Measurements from ENCODE around the gene PPP2R2D.

Gene PPP2R2D

GRCh38 chr10:131900350-131901152 lies at the start of gene PPP2R2D:
TSS of gene PPP2R2D (plus strand) at chr10:131901008. CDS start at chr10:131901149, 141 bp downstream.
- peak; percentile 76 for DNase-seq

- DNase-seq = no peak
Observed at GRCh38 chr10:131851346-131851745, 49.5 kb upstream of the PPP2R2D start.

GRCh38 chr10:131852176-131852822 lies 48.5 kb upstream of the PPP2R2D start:
- no peak for DNase-seq

DNA sequence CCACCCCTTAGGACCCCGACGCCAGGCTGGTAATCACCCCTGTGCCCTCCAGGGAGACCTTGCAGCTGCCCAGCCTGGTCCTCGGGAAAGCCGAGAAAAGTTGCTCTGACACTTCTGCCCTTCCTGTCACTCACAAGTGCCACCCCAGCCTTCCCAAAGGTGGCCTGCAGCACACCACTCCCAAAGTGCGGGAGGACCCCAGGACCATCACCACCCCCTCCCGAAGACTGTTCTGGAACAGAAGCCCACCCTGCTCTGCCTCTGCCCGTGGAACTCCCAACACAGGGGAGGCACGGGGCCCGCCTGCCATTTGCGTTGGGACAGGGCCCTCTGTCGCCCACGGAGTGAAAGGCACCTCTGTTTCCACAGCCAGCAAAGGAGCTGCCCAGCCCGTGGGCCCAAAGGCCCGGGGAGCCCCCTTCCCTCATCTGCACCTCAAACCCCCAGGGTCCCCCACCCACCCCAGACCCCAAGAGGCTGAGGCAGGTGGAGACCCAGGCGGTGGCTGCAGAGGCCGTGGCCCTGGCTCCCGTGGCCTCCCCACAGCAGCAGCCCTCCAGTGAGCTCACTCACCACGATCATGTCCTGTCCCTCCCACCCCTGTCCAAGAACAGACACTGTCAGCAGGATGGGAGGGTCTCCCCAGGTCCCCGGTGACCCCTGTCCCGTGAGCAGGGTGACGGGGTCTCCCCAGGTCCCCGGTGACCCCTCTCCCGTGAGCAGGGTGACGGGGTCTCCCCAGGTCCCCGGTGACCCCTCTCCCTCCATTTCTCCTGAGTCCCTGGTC lies 47.8 kb upstream of the PPP2R2D start:
- no peak for DNase-seq

GRCh38 chr10:131853610-131853964 lies 47.2 kb upstream of the PPP2R2D start:
- DNase-seq = no peak

DNA sequence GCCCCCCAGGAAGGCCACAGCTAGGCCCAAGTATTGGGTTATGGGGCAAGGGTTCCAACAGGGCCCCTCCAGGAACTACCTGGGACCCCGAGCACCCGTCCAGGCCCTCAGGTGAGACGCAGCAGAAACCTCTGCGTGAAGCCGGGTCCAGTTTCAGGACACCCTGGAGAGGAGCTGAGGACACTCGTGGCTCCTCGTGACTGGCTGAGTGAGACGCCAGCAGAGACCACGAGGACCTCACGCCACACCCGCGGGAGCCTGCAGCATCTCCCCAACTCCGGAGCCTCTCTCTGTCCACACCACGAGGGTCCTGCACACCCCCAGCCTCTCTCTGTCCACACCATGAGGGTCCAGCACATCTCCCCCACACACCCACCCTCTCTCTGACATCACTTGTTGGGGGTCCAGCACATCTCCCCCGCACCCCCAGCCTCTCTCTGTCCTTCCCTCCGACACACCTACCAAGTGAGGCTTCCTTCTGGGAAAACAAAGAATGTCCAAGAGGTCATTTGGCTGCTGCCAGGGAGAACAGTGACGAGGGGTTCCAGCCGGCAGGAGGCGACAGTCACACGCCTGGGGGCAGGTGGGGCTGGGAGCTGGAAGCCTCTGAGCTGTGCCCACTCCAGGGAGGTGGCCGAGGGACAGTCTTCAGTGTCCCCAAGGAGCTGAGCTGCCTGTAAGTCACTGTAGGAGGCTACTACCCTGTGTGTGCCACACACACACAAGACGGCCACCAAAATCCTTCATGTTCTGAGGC lies 46.1 kb upstream of the PPP2R2D start:
- no peak for DNase-seq

DNA sequence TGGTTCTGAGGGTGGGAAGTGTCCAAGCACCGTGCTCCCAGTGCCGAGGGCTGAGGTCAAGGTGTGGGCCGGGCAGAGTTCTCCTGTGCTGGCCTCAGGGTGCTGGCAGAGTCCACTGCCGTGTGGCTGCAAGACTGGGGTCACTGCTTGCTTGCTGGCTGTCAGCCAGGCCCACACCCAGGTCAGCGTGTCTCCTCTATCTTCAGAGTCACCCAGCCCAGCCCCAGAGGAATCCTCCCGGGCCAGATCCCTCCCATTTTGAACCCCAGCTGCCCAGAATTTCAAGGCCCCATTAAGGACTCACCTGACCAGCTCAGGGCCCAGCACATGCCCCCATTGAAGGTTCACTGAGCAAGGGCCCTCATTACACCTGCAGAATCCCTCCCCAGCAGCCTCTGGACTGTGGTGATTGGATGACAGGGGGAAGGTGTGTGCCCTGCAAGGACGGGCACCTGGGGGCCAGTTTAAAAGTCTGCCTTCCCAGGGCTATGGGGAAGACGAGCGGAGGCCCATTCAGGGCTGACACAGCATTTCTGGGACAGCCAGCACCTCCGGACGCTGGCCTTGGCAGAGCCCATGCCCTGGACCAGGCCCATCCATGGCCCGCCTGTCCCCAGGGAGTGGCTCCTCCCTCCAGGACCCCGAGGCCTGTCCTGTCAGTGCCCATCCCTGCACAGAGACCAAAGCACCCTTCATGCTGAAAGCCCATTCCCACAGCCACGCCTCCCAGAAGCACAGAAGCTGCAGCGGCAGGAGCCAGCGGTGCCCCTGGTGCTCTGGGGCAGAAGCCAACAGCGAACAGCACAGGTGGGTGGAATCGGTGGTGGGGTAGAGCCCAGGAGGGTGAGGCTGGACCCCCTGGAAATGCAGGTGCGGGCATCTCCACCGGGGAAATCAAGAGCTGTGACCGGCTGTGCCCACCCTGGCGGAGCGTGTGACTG lies 45.1 kb upstream of the PPP2R2D start:
- no peak for DNase-seq

GRCh38 chr10:131856441-131857094 lies 44.2 kb upstream of the PPP2R2D start:
- DNase-seq = no peak

- no peak for DNase-seq
Observed at GRCh38 chr10:131857156-131858117, 43.4 kb upstream of the PPP2R2D start.

DNA sequence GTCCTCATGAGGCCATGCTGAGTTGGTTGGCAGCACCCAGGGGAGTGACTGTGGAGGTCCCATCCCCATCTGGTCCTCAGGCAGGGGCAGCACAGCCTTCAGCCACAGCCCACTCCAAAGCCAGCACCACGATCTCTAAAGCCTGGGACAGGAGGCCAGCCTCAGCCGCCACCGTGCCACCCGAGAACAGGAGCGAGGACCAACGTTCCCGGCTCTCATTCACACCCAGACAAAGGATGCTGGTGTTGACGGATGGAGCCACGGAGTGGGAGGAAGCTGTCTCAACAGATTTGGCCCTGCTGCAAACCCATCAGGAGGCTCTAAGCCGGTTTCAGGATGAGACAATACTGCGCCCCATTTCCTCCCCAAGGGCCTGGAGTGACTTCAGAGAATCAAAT lies 42.7 kb upstream of the PPP2R2D start:
- DNase-seq = no peak

- no peak for DNase-seq
Observed at GRCh38 chr10:131858583-131859340, 42.0 kb upstream of the PPP2R2D start.

GRCh38 chr10:131859341-131860020 lies 41.3 kb upstream of the PPP2R2D start:
- DNase-seq = no peak

- DNase-seq = no peak
Observed at GRCh38 chr10:131860311-131860710, 40.5 kb upstream of the PPP2R2D start.

DNA sequence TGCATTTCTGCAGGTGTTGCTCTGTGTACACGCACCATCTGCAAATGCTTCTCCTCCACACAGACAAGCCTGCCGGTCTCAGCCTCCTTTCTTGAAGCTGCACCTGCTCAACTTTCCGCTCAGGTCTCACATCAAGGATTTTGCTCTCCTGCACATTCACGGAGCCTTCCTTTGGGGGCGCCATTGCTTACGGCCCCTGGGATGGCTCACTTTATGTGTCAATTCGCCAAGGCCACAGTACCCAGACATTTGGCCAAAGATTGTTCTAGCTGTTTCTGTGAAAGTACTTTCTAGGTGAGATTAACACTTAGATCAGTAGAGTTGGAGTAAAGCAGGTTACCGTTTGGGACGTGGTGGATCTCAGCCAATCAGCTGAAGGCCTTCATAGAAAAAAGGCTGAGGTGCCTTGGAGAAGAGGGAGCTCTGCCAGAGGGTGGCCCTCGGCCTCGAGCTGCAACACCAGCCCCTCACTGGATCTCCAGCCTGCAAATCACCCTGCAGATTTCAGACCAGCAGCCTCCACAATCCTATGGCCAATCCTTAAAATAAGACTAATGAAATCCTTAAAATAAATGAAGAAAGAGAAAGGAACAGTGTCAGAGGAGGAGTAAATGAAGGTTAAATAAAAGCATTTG lies 39.9 kb upstream of the PPP2R2D start:
- DNase-seq = no peak

- DNase-seq = no peak
Observed at GRCh38 chr10:131862548-131862947, 38.3 kb upstream of the PPP2R2D start.

DNA sequence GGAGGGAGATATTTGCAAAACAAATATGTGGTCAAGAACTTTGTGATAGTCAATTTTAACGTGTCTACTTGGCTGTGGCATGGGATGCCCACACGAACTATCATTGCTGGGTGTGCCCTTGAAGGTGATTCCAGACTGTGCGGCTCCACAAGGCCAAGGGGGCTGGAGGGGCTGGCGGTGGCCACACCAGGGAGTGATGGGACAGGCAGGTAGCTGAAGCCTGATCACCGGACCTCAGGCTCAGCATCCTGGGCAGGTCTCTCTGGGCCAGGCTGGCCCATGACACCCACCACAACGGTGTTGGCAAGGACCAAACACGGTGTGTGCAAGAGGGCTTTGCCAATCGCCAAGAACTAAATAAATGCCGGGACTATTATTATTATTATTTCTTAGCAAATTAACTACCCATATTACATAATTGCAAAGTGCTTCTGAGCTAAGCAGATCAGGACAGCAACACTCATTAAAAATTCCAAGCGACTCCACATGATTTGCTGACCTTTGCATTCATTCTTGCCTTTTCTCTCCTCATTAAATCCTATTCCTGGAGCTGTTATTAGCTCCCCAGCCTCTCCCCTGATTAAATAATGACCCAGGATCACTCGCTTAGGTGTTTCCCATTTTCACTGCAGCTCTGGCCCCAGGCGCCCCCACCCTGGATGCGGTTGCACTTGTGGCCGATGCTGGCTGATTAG lies 35.4 kb upstream of the PPP2R2D start:
- DNase-seq = no peak

DNA sequence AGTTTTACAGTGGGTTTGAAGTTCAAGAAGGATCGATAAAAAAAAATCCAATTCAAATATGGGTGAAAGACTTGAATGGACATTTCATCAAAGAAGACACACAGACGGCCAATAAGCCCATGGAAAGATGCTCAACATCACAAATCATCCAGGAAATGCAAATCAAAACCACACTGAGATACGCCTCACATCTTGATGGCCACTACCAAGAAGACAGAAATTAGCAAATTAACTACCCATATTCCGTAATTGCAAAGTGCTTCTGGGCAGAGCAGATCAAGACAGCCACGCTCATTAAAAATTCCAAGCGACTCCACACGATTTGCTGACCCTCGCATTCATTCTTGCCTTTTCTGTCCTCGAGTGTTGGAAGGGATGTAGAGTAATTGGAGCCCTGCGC lies 34.1 kb upstream of the PPP2R2D start:
- no peak for DNase-seq

- no peak for DNase-seq
Observed at GRCh38 chr10:131868436-131868835, 32.4 kb upstream of the PPP2R2D start.
